RWPE1 (cell line): ENCODE results near the gene SHISA6.
"Not testable (repeated sequence)": the region's sequence is repeated elsewhere in the genome, so short reads cannot be mapped to it uniquely, and the experiment has no call there.

Experiments
- CTCF ChIA-PET: fragments of 350-600 bp; sonication (Branson Sonifier 250); formaldehyde crosslinking; extraction: SDS; loops from one replicate; lab custom pipeline; 2021; lab: Yijun Ruan, JAX
- POLR2A ChIA-PET: fragments of 400-600 bp; formaldehyde crosslinking; extraction: SDS; loops from one replicate; lab custom pipeline; 2020; ENCODE audit warnings: antibody characterized with exemption; ENCODE audit not compliant: low non-redundant PET; lab: Yijun Ruan, JAX
- DNase-seq: peaks from one replicate; pipeline ENCODE4 v3.0.0; 2012; ENCODE audit warnings: low spot score
- H3K27ac ChIP-seq: fragments of 450-650 bp; 2 replicates; pipeline ENCODE4 v1.5.1; 2017
- CTCF ChIP-seq: fragments of 450-650 bp; conservative IDR thresholded peaks from 2 replicates; pipeline ENCODE4 v1.5.1; 2017; ENCODE audit warnings: low read depth, mild to moderate bottlenecking

The SHISA6 gene

GRCh38 chr17:11309033-11309432 lies 68.0 kb downstream of the SHISA6 start:
- no peak overlapping the region for H3K27ac ChIP-seq
- no peak for DNase-seq
- POLR2A ChIA-PET: no interaction called here
- no peak for TF ChIP-seq CTCF
- CTCF ChIA-PET: interaction anchor here (0.5 to 1.1 kb wide), 4 partner anchors 30 to 626 kb away, joined by 3 read pairs; no protein-coding TSS in a partner anchor

GRCh38 chr17:11309850-11310249 lies 68.8 kb downstream of the SHISA6 start:
- DNase-seq: no peak
- POLR2A ChIA-PET: no interaction called here
- no peak for TF ChIP-seq CTCF
- CTCF ChIA-PET: interaction anchor here (1.1 kb wide), 1 partner anchor 626 kb away, joined by 3 read pairs; no protein-coding TSS in a partner anchor
- H3K27ac ChIP-seq: no peak overlapping the region

GRCh38 chr17:11316451-11316850 lies 75.4 kb downstream of the SHISA6 start:
- POLR2A ChIA-PET: interaction anchor here (0.6 kb wide), 1 partner anchor 259 kb away, joined by 3 read pairs; no protein-coding TSS in a partner anchor
- CTCF ChIA-PET, DNase-seq, H3K27ac ChIP-seq: not testable (repeated sequence)

- CTCF ChIA-PET: no interaction called here
- no peak for DNase-seq
- TF ChIP-seq CTCF: no peak
- POLR2A ChIA-PET: no interaction called here
- no peak overlapping the region for H3K27ac ChIP-seq
Measured at GRCh38 chr17:11318207-11318606, 77.2 kb downstream of the SHISA6 start.

- no peak for TF ChIP-seq CTCF
- no peak for DNase-seq
- ChIA-PET POLR2A (no interaction called here), CTCF (no interaction called here)
- no peak overlapping the region for H3K27ac ChIP-seq
Measured at GRCh38 chr17:11319894-11320293, 78.9 kb downstream of the SHISA6 start.

- POLR2A ChIA-PET: no interaction called here
Measured at GRCh38 chr17:11324021-11324420, 83.0 kb downstream of the SHISA6 start.

More at GRCh38 chr17:11324021-11324420, 83.0 kb downstream of the SHISA6 start:
- no peak for TF ChIP-seq CTCF
- DNase-seq: no peak
- CTCF ChIA-PET: no interaction called here
- H3K27ac ChIP-seq: no peak overlapping the region
